Fibroblast of upper back skin (primary cell): ENCODE measurements around the gene CES3.
"Not testable (repeated sequence)": the region's sequence is repeated elsewhere in the genome, so short reads cannot be mapped to it uniquely, and the experiment has no call there.

Source experiments
- DNase-seq: peaks from one replicate; pipeline ENCODE4 v3.0.0-alpha.2; 2013

CES3 gene

GRCh38 chr16:66927918-66928649, 33.0 kb upstream of the CES3 start:
- no peak for DNase-seq

- no peak for DNase-seq
Observed at GRCh38 chr16:66928702-66929388, 32.2 kb upstream of the CES3 start.

GRCh38 chr16:66930189-66930588, 30.9 kb upstream of the CES3 start:
- DNase-seq = no peak

- DNase-seq = no peak
Observed at GRCh38 chr16:66931665-66932064, 29.4 kb upstream of the CES3 start.

GRCh38 chr16:66932076-66932475, 29.0 kb upstream of the CES3 start:
- DNase-seq = no peak

- DNase-seq = no peak
Observed at GRCh38 chr16:66933776-66934137, 27.3 kb upstream of the CES3 start.

GRCh38 chr16:66934138-66934838, 26.8 kb upstream of the CES3 start, which contains the start of gene CIAO2B:
TSS of gene CIAO2B (minus strand) at chr16:66934402. CDS start at chr16:66934364, 38 bp downstream.
- peak; percentile 79 for DNase-seq

GRCh38 chr16:66934839-66935313, 26.2 kb upstream of the CES3 start:
- DNase-seq = not testable (repeated sequence)

- DNase-seq = no peak
Observed at GRCh38 chr16:66935314-66936011, 25.6 kb upstream of the CES3 start, which contains the start of gene CES2. TSS of gene CES2 (plus strand) at chr16:66935516. CDS start at chr16:66935636, 120 bp downstream.

- no peak for DNase-seq
Observed at GRCh38 chr16:66936462-66936861, 24.6 kb upstream of the CES3 start.

- no peak for DNase-seq
Observed at GRCh38 chr16:66936889-66937554, 24.0 kb upstream of the CES3 start.

GRCh38 chr16:66937725-66938337, 23.2 kb upstream of the CES3 start:
- no peak for DNase-seq

- DNase-seq = no peak
Observed at GRCh38 chr16:66939366-66939765, 21.7 kb upstream of the CES3 start.

GRCh38 chr16:66940236-66940635, 20.8 kb upstream of the CES3 start:
- DNase-seq = no peak

GRCh38 chr16:66942981-66943380, 18.1 kb upstream of the CES3 start:
- no peak for DNase-seq

GRCh38 chr16:66943426-66944053, 17.5 kb upstream of the CES3 start:
- no peak for DNase-seq

- DNase-seq = no peak
Observed at GRCh38 chr16:66944054-66944441, 17.0 kb upstream of the CES3 start.

- DNase-seq = not testable (repeated sequence)
Observed at GRCh38 chr16:66944971-66945370, 16.1 kb upstream of the CES3 start.

- DNase-seq = no peak
Observed at GRCh38 chr16:66945939-66946338, 15.1 kb upstream of the CES3 start.

- DNase-seq = no peak
Observed at GRCh38 chr16:66946541-66946940, 14.5 kb upstream of the CES3 start.

- no peak for DNase-seq
Observed at GRCh38 chr16:66946974-66947301, 14.1 kb upstream of the CES3 start.
